GM12864 (cell line): ENCODE data around the gene WDR86.

Experiments
- DNase-seq: peaks from one replicate; pipeline ENCODE4 v3.0.0-alpha.2; 2011; ENCODE audit warnings: low read depth
- H3K4me3 ChIP-seq: 2 replicates; pipeline ENCODE4 v1.5.1; 2011; ENCODE audit warnings: mild to moderate bottlenecking, low read depth, low read length, control low read depth
- CTCF ChIP-seq: IDR thresholded peaks from 2 replicates; pipeline ENCODE4 v1.5.1; 2011; ENCODE audit warnings: low read depth, mild to moderate bottlenecking, moderate library complexity, low read length, control low read depth, inconsistent platforms; ENCODE audit errors: missing control alignments

Gene WDR86

DNA sequence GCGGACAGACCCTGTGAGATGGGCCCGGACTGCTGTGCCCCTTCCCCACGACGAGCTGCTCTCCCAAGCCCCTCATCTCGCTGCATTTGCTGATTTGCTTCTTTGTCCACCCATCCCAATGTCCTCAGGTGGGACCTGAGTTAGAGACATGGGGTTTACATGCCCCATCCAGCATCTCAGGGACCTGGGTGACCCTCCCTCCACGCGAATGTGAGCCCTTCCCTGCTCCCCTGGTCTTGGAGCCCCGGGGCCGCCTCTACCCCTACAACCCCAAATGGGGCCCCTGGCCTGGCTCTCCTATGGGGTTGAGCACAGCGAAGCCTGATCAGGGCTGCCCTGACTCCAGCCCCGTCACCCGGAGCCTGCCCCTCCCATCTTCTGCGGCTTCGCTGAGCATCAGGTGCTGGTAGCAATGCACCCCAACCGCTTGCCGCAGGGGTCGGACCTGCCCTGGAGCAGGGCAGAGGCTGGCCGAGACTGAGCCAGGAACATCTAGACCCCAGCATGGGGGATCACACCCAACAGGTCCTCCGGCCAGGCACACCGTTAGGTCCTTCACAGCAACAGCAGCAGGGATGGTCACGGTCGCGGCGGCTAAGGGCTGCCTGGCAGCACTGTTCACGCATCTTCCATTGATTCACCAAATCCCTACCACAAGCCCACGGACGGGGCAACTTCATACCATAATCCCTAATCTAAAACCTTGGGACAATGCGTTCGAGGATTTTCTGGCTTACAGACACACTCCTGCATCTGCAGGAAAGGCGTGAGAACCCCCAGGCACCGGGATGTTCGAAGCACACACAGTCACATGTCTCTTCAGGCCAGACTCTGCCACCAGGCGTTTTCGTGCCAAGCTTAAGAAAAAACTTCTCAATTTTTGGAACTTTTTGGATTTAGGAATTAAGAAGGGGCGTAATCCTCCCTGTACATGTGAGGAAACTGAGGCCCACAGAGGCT, 15.5 kb downstream of the WDR86 start:
- no peak overlapping the region for H3K4me3 ChIP-seq
- no peak for DNase-seq
- TF ChIP-seq CTCF = no peak

DNA sequence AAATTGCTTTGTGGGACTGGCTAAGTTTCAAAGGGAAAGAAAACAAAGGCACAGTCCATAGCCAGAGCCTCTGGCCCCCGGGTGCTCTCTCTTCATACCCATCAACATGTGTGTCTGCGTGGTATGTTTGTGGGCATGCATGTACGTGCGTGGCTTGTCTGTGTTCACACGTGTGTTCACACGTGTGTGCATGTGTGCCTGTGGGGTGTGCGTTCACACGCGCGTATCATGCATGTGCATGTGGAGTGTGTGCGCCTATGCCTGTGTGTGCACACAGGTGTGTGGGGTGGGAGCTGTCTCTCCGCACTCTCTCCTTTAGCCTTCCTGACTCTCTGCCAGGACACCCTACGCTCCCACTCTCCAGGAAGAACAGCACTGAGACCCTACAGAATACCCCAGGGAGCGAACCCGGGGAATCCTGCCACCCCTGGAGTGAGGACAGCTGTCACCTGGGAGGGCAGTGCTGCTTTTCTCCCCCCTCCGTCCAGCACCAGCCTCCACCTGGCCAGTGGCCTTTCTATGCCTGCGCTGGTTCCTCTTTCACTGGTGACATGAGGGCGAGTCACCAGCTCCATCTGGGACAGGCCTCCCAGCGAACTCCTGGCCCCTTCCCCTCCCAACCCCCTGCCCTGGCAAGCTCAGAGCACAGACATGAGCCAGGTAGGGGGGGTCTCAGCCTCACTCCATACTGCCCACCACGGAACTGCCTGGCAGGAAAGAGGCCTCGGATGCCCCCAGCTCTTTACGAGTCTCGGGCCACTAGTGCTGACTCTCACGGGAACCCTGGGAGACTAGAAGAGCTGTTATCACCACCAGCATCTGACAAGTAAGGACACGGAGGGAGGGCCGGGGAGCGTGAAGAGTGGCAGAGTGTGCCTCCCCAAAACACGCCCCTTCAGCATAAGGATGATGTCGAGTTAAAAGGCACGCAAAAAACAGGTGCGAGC, 16.5 kb downstream of the WDR86 start:
- DNase-seq = no peak
- no peak overlapping the region for H3K4me3 ChIP-seq
- TF ChIP-seq CTCF = no peak

- no peak for TF ChIP-seq CTCF
- DNase-seq = no peak
These were observed 17.4 kb downstream of the WDR86 start for GRCh38 chr7:151392426-151392825.

GRCh38 chr7:151392002-151392401, 17.8 kb downstream of the WDR86 start:
- no peak overlapping the region for H3K4me3 ChIP-seq
- DNase-seq = no peak
- TF ChIP-seq CTCF = no peak

More at GRCh38 chr7:151392426-151392825, 17.4 kb downstream of the WDR86 start:
- no peak overlapping the region for H3K4me3 ChIP-seq

DNA sequence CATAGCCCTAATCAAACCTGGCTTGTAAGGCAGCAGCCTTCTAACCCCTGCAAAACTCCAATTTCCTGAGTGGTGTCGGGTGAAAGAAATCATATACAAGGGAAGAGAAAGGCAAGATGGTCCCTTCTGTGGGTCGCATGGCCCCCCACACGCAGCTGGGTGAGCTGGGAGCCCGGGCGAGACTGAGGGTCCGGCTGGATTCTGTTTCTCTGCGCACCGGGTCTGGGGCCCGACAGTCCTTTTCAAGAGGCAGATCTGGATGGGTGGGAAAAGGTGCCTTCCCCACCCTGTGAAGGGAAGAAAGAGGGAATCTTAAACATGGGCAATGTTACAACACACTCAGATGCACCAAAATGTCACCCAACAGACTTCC, 18.5 kb downstream of the WDR86 start:
- no peak for DNase-seq
- TF ChIP-seq CTCF = no peak
- H3K4me3 ChIP-seq = no peak overlapping the region

- DNase-seq = no peak
These were observed 19.1 kb downstream of the WDR86 start for GRCh38 chr7:151390598-151391357.

More at GRCh38 chr7:151390598-151391357, 19.1 kb downstream of the WDR86 start:
- no peak overlapping the region for H3K4me3 ChIP-seq
- TF ChIP-seq CTCF = no peak
